ENCODE results near the gene FASTK.
"Not testable (repeated sequence)": the region's sequence is repeated elsewhere in the genome, so short reads cannot be mapped to it uniquely, and the experiment has no call there.

Gene FASTK

DNA sequence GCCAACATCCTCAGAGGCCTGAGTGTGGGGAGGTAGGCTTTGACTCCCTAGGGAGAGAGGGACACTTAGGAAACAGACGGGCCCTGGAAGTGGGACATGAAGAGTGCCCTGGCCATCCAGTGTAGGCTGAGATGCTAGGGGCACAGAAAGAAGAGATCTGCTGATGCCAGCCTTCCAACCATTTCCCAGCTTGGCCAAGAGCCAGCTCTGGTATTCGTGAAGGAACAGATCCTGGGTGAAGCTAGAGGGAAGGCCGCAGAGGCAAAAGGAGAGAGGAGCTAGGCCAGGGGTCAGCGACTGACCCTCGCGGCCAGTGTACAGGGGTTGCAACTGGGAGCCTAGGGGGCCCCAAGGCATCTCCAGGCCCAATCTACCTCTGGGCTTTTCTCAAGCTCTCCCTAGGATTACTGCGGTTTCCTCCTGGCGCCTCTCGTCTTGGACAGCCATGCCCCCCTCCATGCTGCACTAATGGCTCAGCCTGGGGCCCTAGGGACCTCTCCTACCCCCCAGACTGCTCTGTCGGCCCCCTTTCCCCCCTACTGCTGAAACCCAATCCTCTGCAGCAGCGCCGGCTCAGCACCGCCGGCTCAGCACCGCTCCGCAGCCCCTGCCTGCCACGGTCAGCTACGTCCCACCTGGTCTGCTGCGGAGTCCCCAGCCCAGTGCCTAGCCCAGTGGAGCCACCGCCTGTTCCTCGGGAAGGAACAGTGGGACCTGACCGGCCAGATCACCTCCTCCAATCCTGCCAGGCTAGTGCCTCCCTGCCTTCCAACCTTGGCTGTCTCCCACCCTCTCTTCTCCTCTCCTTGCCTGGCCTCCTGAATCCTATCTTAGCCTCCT lies 32.4 kb downstream of the FASTK start, which contains the start of gene ASIC3:
ASIC3 (plus strand) TSS at position 556 of the 840 bp plus-strand sequence. CDS start 355 bp downstream, outside the sequence.
- H3K4me3 ChIP-seq (ENCODE audit: low read depth, low read length): no peak within 1 kb of the TSS
- no peak for DNase-seq (ENCODE audit: low read depth, low spot score)
- TF ChIP-seq, protein P1, sequence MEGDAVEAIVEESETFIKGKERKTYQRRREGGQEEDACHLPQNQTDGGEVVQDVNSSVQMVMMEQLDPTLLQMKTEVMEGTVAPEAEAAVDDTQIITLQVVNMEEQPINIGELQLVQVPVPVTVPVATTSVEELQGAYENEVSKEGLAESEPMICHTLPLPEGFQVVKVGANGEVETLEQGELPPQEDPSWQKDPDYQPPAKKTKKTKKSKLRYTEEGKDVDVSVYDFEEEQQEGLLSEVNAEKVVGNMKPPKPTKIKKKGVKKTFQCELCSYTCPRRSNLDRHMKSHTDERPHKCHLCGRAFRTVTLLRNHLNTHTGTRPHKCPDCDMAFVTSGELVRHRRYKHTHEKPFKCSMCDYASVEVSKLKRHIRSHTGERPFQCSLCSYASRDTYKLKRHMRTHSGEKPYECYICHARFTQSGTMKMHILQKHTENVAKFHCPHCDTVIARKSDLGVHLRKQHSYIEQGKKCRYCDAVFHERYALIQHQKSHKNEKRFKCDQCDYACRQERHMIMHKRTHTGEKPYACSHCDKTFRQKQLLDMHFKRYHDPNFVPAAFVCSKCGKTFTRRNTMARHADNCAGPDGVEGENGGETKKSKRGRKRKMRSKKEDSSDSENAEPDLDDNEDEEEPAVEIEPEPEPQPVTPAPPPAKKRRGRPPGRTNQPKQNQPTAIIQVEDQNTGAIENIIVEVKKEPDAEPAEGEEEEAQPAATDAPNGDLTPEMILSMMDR (IDR thresholded peaks at IDR 0.05; ENCODE audit: low read depth, low read length): no peak
- in situ Hi-C loops (cut with HindIII; ENCODE audit: low sequenced_read_pairs): no loop called here

DNA sequence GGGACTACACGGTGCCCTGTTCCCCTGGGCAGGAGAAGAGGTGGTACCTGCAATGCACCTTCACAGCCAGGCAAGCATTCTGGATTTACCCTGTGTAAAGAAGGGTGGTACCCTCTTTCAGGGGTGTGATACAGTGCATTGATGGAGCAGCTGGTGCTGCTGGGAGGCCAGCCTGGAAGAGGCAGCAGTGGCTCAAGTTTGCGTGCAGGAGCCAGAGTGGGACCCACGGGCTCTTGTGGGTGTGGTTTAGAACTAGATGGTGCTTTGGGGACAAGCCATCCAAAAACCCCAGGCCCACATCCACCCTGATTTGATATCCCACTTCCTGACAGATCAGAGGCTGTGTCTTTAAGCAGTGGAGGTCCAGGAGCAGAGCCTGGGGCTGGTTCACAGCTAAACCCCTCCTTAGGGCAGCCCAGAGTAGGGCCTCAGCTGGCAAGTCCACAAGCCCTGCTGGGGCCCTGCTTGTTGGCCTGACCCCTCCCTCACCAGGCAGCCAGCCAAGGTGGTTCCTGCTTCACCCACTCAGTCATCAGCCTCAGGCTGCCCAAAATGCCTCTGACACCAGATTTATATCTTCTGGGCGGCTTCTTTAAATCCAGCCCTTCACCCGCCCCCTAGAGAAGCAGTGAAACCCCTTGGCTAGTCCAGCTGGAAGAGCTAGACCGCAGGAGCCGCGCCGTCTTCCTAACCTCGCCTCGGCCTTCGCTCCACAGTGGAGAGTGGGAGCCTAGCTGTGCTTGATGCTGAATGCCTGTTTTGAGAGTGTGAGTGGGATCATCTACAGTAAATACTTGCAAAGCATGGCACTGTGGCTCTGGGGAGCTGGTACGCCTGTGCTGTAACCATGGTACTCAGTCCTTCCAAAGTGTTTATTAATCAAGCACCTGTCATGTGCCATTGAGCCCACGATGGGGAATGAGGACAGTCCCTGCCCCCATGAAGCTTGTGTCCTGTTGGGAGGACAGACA lies 33.7 kb downstream of the FASTK start:
- TF ChIP-seq, protein P1 (IDR thresholded peaks at IDR 0.05; ENCODE audit: low read depth, low read length): no peak
- in situ Hi-C loops (cut with HindIII; ENCODE audit: low sequenced_read_pairs): no loop called here
- DNase-seq (ENCODE audit: low read depth, low spot score): peak; percentile 53
- H3K4me3 ChIP-seq (ENCODE audit: low read depth, low read length): no peak overlapping the region

DNA sequence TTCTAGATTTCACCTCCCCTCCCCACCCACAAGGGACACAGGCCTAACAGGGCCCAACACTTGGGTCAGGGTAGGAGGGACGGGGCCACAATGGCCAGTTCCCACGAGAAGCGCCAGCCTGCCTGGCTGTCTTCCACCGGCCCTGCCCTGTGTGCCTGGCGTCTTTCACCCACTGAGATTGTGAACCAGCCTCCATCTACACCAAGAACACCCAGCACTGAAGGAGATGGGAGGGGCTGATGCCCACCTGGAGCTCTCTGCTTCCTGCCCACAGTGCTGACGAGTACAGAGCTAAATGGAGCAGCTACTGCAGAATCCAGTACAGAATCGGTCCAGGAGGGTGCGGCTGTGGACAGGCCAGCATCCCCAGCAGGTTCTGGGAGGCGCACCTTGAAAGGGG lies 34.6 kb downstream of the FASTK start:
- no peak overlapping the region for H3K4me3 ChIP-seq (ENCODE audit: low read depth, low read length)
- TF ChIP-seq, protein P1 (IDR thresholded peaks at IDR 0.05; ENCODE audit: low read depth, low read length): no peak
- no peak for DNase-seq (ENCODE audit: low read depth, low spot score)
- in situ Hi-C loops (cut with HindIII; ENCODE audit: low sequenced_read_pairs): no loop called here

DNA sequence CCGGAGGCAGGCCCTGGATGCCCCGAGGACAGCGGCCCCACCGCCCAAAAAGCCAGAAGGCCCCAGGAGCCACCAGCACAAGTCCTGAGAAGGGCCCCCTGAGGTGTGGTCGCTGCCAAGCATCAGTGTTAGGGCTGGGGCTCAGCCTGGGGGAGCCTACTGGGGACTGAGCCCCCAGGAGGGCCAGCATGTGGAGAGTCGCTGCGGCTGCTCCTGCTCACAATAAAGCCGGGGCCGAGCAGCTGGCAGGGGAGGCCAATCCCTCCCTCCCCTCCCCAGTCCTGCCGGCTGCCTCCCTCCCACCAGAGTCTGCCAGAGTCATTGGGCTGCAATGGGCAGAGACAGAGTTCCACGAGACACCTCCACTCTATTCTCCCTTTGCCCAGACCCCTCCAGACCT lies 35.3 kb downstream of the FASTK start:
- no peak for DNase-seq (ENCODE audit: low read depth, low spot score)
- in situ Hi-C loops (cut with HindIII; ENCODE audit: low sequenced_read_pairs): no loop called here
- TF ChIP-seq, protein P1 (IDR thresholded peaks at IDR 0.05; ENCODE audit: low read depth, low read length): no peak
- H3K4me3 ChIP-seq (ENCODE audit: low read depth, low read length): no peak overlapping the region

DNA sequence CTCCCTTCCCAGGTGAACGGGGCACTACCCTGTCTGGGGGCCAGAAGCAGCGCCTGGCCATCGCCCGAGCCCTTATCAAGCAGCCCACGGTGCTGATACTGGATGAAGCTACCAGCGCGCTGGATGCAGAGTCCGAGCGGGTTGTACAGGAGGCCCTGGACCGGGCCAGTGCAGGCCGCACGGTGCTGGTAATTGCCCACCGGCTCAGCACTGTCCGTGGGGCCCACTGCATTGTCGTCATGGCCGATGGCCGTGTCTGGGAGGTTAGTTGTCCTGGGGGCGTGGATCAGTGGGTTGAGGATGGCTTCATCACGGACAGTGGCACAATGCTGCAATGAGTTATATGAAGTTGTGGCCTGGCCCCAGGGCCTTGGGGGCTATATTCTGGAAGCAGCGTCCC lies 36.6 kb downstream of the FASTK start:
- H3K4me3 ChIP-seq (ENCODE audit: low read depth, low read length): no peak overlapping the region
- TF ChIP-seq, protein P1 (IDR thresholded peaks at IDR 0.05; ENCODE audit: low read depth, low read length): no peak
- in situ Hi-C loops (cut with HindIII; ENCODE audit: low sequenced_read_pairs): no loop called here
- DNase-seq (ENCODE audit: low read depth, low spot score): no peak

DNA sequence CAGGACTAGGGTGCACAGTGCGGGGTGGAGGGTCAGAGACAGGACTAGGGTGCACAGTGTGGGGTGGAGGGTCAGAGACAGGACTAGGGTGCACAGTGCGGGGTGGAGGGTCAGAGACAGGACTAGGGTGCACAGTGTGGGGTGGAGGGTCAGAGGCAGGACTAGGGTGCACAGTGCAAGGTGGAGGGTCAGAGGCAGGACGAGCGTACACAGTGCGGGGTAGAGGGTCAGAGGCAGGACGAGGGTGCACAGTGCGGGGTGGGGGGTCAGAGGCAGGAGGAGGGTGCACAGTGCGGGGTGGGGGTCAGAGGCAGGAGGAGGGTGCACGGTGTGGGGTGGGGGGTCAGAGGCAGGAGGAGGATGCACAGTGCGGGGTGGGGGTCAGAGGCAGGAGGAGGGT lies 37.2 kb downstream of the FASTK start:
- H3K4me3 ChIP-seq (ENCODE audit: low read depth, low read length); in situ Hi-C loops (cut with HindIII; ENCODE audit: low sequenced_read_pairs); DNase-seq (ENCODE audit: low read depth, low spot score): not testable (repeated sequence)

All from astrocyte of the spinal cord (primary cell).